CD4-positive, alpha-beta T cell treated with Interleukin-17A for 1 hour (primary cell): Measurements from ENCODE around the gene LRRC37A2.
"Not testable (repeated sequence)": the region's sequence is repeated elsewhere in the genome, so short reads cannot be mapped to it uniquely, and the experiment has no call there.

Source experiments
- DNase-seq: peaks from one replicate; pipeline ENCODE4 v3.0.0-alpha.2; 2020

LRRC37A2 gene

GRCh38 chr17:46512168-46512567 is at the start of gene LRRC37A2:
TSS of gene LRRC37A2 (plus strand) at chr17:46512468. CDS start at chr17:46512713, 245 bp downstream.
- DNase-seq = not testable (repeated sequence)

GRCh38 chr17:46467618-46468017 is 44.6 kb upstream of the LRRC37A2 start:
- DNase-seq = not testable (repeated sequence)

GRCh38 chr17:46474489-46474888 is 37.8 kb upstream of the LRRC37A2 start:
- DNase-seq = not testable (repeated sequence)

GRCh38 chr17:46475583-46475982 is 36.7 kb upstream of the LRRC37A2 start:
- DNase-seq = not testable (repeated sequence)

- DNase-seq = not testable (repeated sequence)
These were observed 33.4 kb upstream of the LRRC37A2 start for GRCh38 chr17:46478823-46479222.

GRCh38 chr17:46481310-46481709 is 31.0 kb upstream of the LRRC37A2 start:
- DNase-seq = not testable (repeated sequence)

- not testable (repeated sequence) for DNase-seq
These were observed 20.2 kb upstream of the LRRC37A2 start for GRCh38 chr17:46492021-46492420.

- DNase-seq = not testable (repeated sequence)
These were observed 12.7 kb upstream of the LRRC37A2 start for GRCh38 chr17:46499437-46500139.

- DNase-seq = not testable (repeated sequence)
These were observed 6.4 kb upstream of the LRRC37A2 start for GRCh38 chr17:46505896-46506295.

- DNase-seq = not testable (repeated sequence)
These were observed 22.4 kb downstream of the LRRC37A2 start for GRCh38 chr17:46534716-46535115.

GRCh38 chr17:46548607-46549006 is 36.3 kb downstream of the LRRC37A2 start:
- DNase-seq = not testable (repeated sequence)

GRCh38 chr17:46559155-46559554 is 46.9 kb downstream of the LRRC37A2 start:
- DNase-seq = not testable (repeated sequence)

GRCh38 chr17:46560048-46560447 is 47.8 kb downstream of the LRRC37A2 start:
- not testable (repeated sequence) for DNase-seq

- not testable (repeated sequence) for DNase-seq
These were observed 54.0 kb downstream of the LRRC37A2 start for GRCh38 chr17:46566284-46566683.

GRCh38 chr17:46566980-46567379 is 54.7 kb downstream of the LRRC37A2 start:
- not testable (repeated sequence) for DNase-seq

GRCh38 chr17:46571796-46572195 is 59.5 kb downstream of the LRRC37A2 start:
- DNase-seq = not testable (repeated sequence)

GRCh38 chr17:46579083-46580075 is 67.1 kb downstream of the LRRC37A2 start, which contains the start of gene ARL17A:
TSS of gene ARL17A (minus strand) at chr17:46579691. CDS start at chr17:46576322, 3,369 bp downstream.
- DNase-seq = peak; percentile 96

GRCh38 chr17:46580082-46580481 is 67.8 kb downstream of the LRRC37A2 start:
- DNase-seq = not testable (repeated sequence)

GRCh38 chr17:46585444-46585843 is 73.2 kb downstream of the LRRC37A2 start:
- not testable (repeated sequence) for DNase-seq

- not testable (repeated sequence) for DNase-seq
These were observed 78.2 kb downstream of the LRRC37A2 start, which contains the start of gene NSF for GRCh38 chr17:46590157-46591146. TSS of gene NSF (plus strand) at chr17:46590669. CDS start at chr17:46590776, 107 bp downstream.

GRCh38 chr17:46591332-46591731 is 79.1 kb downstream of the LRRC37A2 start:
- not testable (repeated sequence) for DNase-seq
